HCT116 (cell line): ENCODE measurements around the gene UAP1L1. TPM values are rescaled to one million over a fixed set of nuclear protein-coding genes. Genes with fewer than 3 reads are reported as not detected.

ENCODE experiments used
- ATAC-seq: fragments of 200-7000 bp; cut with Tn5 transposase; 2 replicates; pipeline ENCODE4 v1.9.1; 2020; ENCODE audit warnings: mild to moderate bottlenecking, moderate library complexity
- BruUV-seq: library from RNA; stranded (reverse); fragments of 400-500 nt; replicated peaks from 2 replicates; lab custom pipeline; 2021; lab: Mats Ljungman, UMichigan
- CTCF ChIA-PET: fragments of 300-600 bp; sonication (Branson Sonifier 250); formaldehyde crosslinking; loops from one replicate; lab custom pipeline; 2021; ENCODE audit warnings: antibody characterized with exemption; lab: Charles Lee
- POLR2A ChIA-PET: fragments of 300-600, 350-600 bp; sonication (Branson Sonifier 250); formaldehyde crosslinking; loops from one replicate; lab custom pipeline; 2021; ENCODE audit warnings: antibody characterized with exemption; lab: Charles Lee
- RAD21 ChIA-PET, 2 experiments: fragments of 300-600 bp; sonication (Branson Sonifier 250); formaldehyde crosslinking; loops; one replicate each; lab custom pipeline; 2023; ENCODE audit warnings: low total read pairs in 2 of 2; ENCODE audit not compliant: uncharacterized antibody in 2 of 2, unreplicated experiment in 2 of 2, low non-redundant PET in 1 of 2; lab: Charles Lee
- DNase-seq: peaks from one replicate; pipeline ENCODE4 v3.0.0-alpha.2; 2010; ENCODE audit warnings: low read depth, low spot score
- H2AFZ ChIP-seq: fragments of 200-600 bp; shearing (Covaris generic), sonication (generic); 2 replicates; pipeline ENCODE4 v1.6.1; 2017; ENCODE audit warnings: low read depth, mixed run types, mixed read lengths, antibody characterized with exemption, low read length; ENCODE audit not compliant: poor library complexity, severe bottlenecking
- H3K27ac ChIP-seq: 2 replicates; pipeline ENCODE4 v1.5.1; 2012; ENCODE audit warnings: low read depth, low read length
- H3K27me3 ChIP-seq: fragments of 200-600 bp; sonication (generic); 2 replicates; pipeline ENCODE4 v1.6.1; 2016; ENCODE audit warnings: mixed run types, low read length, mixed read lengths; ENCODE audit not compliant: insufficient read depth
- H3K36me3 ChIP-seq, 2 experiments: fragments of 200-500 bp in 1 of 2; fragments of 200-600 bp in 1 of 2; sonication (Bioruptor generic) in 1 of 2; sonication (generic) in 1 of 2; 2 replicates each; pipeline versions ENCODE4 v1.5.1 to v1.6.1; 2014 to 2016; ENCODE audit warnings: low read length in 2 of 2, inconsistent platforms in 1 of 2, mixed read lengths in 1 of 2, mixed run types in 1 of 2; ENCODE audit not compliant: insufficient read depth in 2 of 2, control insufficient read depth in 1 of 2
- H3K4me1 ChIP-seq, 2 experiments: fragments of 200-600 bp in 1 of 2; sonication (generic) in 1 of 2; 2 replicates each; pipeline versions ENCODE4 v1.5.1 to v1.6.1; 2012 to 2017; ENCODE audit warnings: low read length in 2 of 2, inconsistent platforms in 1 of 2, mild to moderate bottlenecking in 1 of 2, mixed read lengths in 1 of 2, mixed run types in 1 of 2, moderate library complexity in 1 of 2; ENCODE audit not compliant: insufficient read depth in 2 of 2, control insufficient read depth in 1 of 2
- H3K4me2 ChIP-seq: fragments of 200-600 bp; sonication (generic); 2 replicates; pipeline ENCODE4 v1.6.1; 2017; ENCODE audit warnings: mixed run types, low read length, mixed read lengths
- H3K4me3 ChIP-seq, 2 experiments: fragments of 200-600 bp in 1 of 2; sonication (generic) in 1 of 2; replicated peaks in 1 of 2; 2 replicates each; pipeline ENCODE4 v1.5.1; 2011 to 2016; ENCODE audit warnings: low read length in 2 of 2, control low read depth in 1 of 2, low read depth in 1 of 2, mild to moderate bottlenecking in 1 of 2, mixed read lengths in 1 of 2, mixed run types in 1 of 2
- H3K79me2 ChIP-seq: fragments of 200-600 bp; sonication (generic); 2 replicates; pipeline ENCODE4 v1.6.1; 2017; ENCODE audit warnings: mild to moderate bottlenecking, mixed run types, low read length, moderate library complexity, mixed read lengths; ENCODE audit not compliant: insufficient read depth
- H3K9ac ChIP-seq: fragments of 200-600 bp; sonication (generic); 2 replicates; pipeline ENCODE4 v1.6.1; 2016; ENCODE audit warnings: low read length, mixed read lengths
- H3K9me2 ChIP-seq: fragments of 200-600 bp; sonication (generic), shearing (Covaris generic); 2 replicates; pipeline ENCODE4 v1.6.1; 2017; ENCODE audit warnings: mixed run types, mild to moderate bottlenecking, moderate library complexity; ENCODE audit not compliant: insufficient read depth
- H3K9me3 ChIP-seq, 2 experiments: fragments of 200-500 bp in 1 of 2; fragments of 200-600 bp in 1 of 2; sonication (Bioruptor generic) in 1 of 2; sonication (generic) in 1 of 2; 2 replicates each; pipeline ENCODE4 v1.6.1; 2014 to 2017; ENCODE audit warnings: low read length in 2 of 2, mixed read lengths in 2 of 2, inconsistent platforms in 1 of 2, low read depth in 1 of 2, mild to moderate bottlenecking in 1 of 2, mixed run types in 1 of 2, moderate library complexity in 1 of 2; ENCODE audit not compliant: control insufficient read depth in 1 of 2, insufficient read depth in 1 of 2
- H4K20me1 ChIP-seq: fragments of 200-600 bp; sonication (generic), shearing (Covaris generic); 2 replicates; pipeline ENCODE4 v1.6.1; 2017; ENCODE audit warnings: mixed run types, mild to moderate bottlenecking, moderate library complexity; ENCODE audit not compliant: insufficient read depth
- CBX3 ChIP-seq: IDR thresholded peaks from 2 replicates; pipeline ENCODE4 v1.6.1; 2012; ENCODE audit warnings: low read depth
- CEBPB ChIP-seq: IDR thresholded peaks from 2 replicates; pipeline ENCODE4 v1.6.1; 2012; ENCODE audit warnings: low read depth
- EZH2 ChIP-seq: fragments of 200-600 bp; sonication (generic); IDR thresholded peaks from 2 replicates; pipeline ENCODE4 v1.6.1; 2017; ENCODE audit warnings: antibody characterized with exemption, mixed run types
- EZH2phosphoT487 ChIP-seq: fragments of 200-600 bp; IDR thresholded peaks from 2 replicates; pipeline ENCODE4 v1.6.1; 2018; ENCODE audit warnings: antibody characterized with exemption, borderline replicate concordance
- FOSL1 ChIP-seq: IDR thresholded peaks from 2 replicates; pipeline ENCODE4 v1.6.1; 2012; ENCODE audit warnings: low read depth
- JUND ChIP-seq: IDR thresholded peaks from 2 replicates; pipeline ENCODE4 v1.6.1; 2012
- POLR2A ChIP-seq: IDR thresholded peaks from 2 replicates; pipeline ENCODE4 v1.7.0; 2011; ENCODE audit warnings: borderline replicate concordance; ENCODE audit not compliant: insufficient read depth, insufficient read length; ENCODE audit errors: extremely low read depth
- POLR2AphosphoS5 ChIP-seq: IDR thresholded peaks from 2 replicates; pipeline ENCODE4 v1.6.1; 2011; ENCODE audit warnings: mild to moderate bottlenecking, low read depth, low read length, moderate library complexity
- RAD21 ChIP-seq: IDR thresholded peaks from 2 replicates; pipeline ENCODE4 v1.6.1; 2012; ENCODE audit warnings: low read depth, mild to moderate bottlenecking
- SP1 ChIP-seq: IDR thresholded peaks from 2 replicates; pipeline ENCODE4 v1.6.1; 2012; ENCODE audit warnings: low read depth
- SRF ChIP-seq: IDR thresholded peaks from 2 replicates; pipeline ENCODE4 v1.6.1; 2012; ENCODE audit warnings: low read depth
- ZFX ChIP-seq: fragments of 450-650 bp; IDR thresholded peaks from 2 replicates; pipeline ENCODE4 v1.6.1; 2017
- intact Hi-C: fragments of 100-400 bp; cut with micrococcal nuclease; formaldehyde crosslinking; loops from 2 replicates; pipeline ENCODE4 v1.10.0; 2022
- total RNA-seq: library from RNA; stranded (reverse); gene quantifications from one replicate; pipeline ENCODE4 v1.2.1, GENCODE V29; 2021; ENCODE audit not compliant: unreplicated experiment
- TF ChIP-seq, protein P1 (sequence below): IDR thresholded peaks from 2 replicates; pipeline ENCODE4 v1.6.1; 2012
- TF ChIP-seq, protein P2 (sequence below): IDR thresholded peaks from 2 replicates; pipeline ENCODE4 v1.6.1; 2012
- TF ChIP-seq, protein P3 (sequence below): IDR thresholded peaks from 2 replicates; pipeline ENCODE4 v1.6.1; 2011; ENCODE audit warnings: mild to moderate bottlenecking, low read length, moderate library complexity; ENCODE audit not compliant: insufficient replicate concordance; ENCODE audit errors: extremely low read depth

The UAP1L1 gene
- total RNA-seq, 1 experiment from 2014 or later: 11.0 TPM

DNA sequence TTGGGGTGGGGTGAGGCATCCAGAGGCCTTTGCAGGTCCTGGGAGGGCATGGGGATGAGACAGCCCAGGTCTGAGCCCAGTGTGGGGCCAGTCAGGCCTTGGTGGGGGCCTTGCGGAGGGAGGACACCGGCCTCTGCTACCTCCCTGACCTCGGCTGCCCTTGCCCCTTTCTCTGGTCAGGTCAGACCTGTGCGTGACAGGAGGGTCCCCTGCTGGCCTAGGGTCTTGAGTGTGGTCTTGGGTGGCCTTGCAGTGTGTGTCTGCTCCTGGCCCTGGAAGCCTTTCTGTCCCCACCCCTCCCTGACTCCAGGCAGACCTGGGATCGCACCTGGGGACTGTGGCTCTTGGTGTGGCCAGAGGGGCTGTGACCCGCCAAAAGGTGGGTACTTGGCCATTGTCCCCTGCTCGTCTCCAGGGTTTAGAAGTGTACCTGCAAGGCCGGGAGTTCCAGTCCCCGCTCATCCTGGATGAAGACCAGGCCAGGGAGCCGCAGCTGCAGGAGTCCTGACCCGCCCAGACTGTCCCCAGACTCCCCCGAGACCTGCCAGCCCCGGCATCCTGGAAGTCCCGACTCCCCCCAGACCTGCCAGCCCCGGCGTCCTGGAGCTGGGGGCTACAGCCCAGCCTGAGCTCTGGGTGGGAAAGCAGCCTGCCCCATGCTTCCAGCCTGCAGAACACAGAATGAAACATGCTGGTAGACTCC, 5.1 kb downstream of the UAP1L1 start:
- H2AFZ ChIP-seq: no peak overlapping the region
- POLR2A ChIA-PET: interaction anchor here (0.9 to 4.8 kb wide), 2 partner anchors 12 to 13 kb away, joined by 4 to 43 read pairs; partner anchors contain the start of gene SAPCD2
- DNase-seq (no peak), ATAC-seq (no peak)
- H3K9ac ChIP-seq: peak overlapping the region; percentile 50; the same call in 1 of the 2 replicates
- no peaks in the 10 kb centered on the region for H3K9me2 ChIP-seq
- TF ChIP-seq SRF (no peak), EZH2 (no peak), CBX3 (no peak), POLR2A (no peak), CEBPB (no peak), RAD21 (no peak), FOSL1 (no peak), JUND (no peak), ZFX (no peak), SP1 (no peak), POLR2AphosphoS5 (no peak), EZH2phosphoT487 (no peak)
- TF ChIP-seq, protein P1, sequence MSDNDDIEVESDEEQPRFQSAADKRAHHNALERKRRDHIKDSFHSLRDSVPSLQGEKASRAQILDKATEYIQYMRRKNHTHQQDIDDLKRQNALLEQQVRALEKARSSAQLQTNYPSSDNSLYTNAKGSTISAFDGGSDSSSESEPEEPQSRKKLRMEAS: no peak
- TF ChIP-seq, protein P2, sequence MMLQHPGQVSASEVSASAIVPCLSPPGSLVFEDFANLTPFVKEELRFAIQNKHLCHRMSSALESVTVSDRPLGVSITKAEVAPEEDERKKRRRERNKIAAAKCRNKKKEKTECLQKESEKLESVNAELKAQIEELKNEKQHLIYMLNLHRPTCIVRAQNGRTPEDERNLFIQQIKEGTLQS: no peak
- TF ChIP-seq, protein P3, sequence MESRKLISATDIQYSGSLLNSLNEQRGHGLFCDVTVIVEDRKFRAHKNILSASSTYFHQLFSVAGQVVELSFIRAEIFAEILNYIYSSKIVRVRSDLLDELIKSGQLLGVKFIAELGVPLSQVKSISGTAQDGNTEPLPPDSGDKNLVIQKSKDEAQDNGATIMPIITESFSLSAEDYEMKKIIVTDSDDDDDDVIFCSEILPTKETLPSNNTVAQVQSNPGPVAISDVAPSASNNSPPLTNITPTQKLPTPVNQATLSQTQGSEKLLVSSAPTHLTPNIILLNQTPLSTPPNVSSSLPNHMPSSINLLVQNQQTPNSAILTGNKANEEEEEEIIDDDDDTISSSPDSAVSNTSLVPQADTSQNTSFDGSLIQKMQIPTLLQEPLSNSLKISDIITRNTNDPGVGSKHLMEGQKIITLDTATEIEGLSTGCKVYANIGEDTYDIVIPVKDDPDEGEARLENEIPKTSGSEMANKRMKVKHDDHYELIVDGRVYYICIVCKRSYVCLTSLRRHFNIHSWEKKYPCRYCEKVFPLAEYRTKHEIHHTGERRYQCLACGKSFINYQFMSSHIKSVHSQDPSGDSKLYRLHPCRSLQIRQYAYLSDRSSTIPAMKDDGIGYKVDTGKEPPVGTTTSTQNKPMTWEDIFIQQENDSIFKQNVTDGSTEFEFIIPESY: no peak
- CTCF ChIA-PET: interaction anchor here (0.8 to 4.8 kb wide), 4 partner anchors 12 to 19 kb away, joined by 3 to 49 read pairs (median 4); partner anchors contain the start of gene SAPCD2
- no peaks in the 10 kb centered on the region for H3K27me3 ChIP-seq
- peak overlapping the region; percentile 98 for H3K4me2 ChIP-seq
- H4K20me1 ChIP-seq: no peaks in the 10 kb centered on the region
- peaks cover 34 to 63% of the 10 kb centered on the region in 2 experiments for H3K4me1 ChIP-seq
- H3K36me3 ChIP-seq: peaks cover 0 to 8% of the 10 kb centered on the region in 2 experiments; a peak in 1 of 4 replicates
- intact Hi-C loops: no loop called here
- peaks cover 13% of the 10 kb centered on the region; the same call in 1 of the 2 replicates for H3K79me2 ChIP-seq
- no peaks in the 10 kb centered on the region for H3K9me3 ChIP-seq
- H3K27ac ChIP-seq: peak overlapping the region; percentile 98
- RAD21 ChIA-PET: no interaction called here
- H3K4me3 ChIP-seq: no peak overlapping the region
- no TSS peak for BruUV-seq
